ENCODE data around the gene ZNF30. TPM values are rescaled to one million over a fixed set of nuclear protein-coding genes. Genes with fewer than 3 reads are reported as not detected.
"Not testable (repeated sequence)": the region's sequence is repeated elsewhere in the genome, so short reads cannot be mapped to it uniquely, and the experiment has no call there.

Gene ZNF30
- total RNA-seq, result 12.0 TPM

GRCh38 chr19:34926685-34927375 is at the start of gene ZNF30:
TSS of gene ZNF30 (plus strand) at chr19:34926903. CDS start at chr19:34929948, 3,045 bp downstream.
- H3K4me3 ChIP-seq (ENCODE audit: low read length in 3 of 3), result peak within 1 kb of the TSS; percentile 73 to 95 (median 90)
- H3K4me1 ChIP-seq (ENCODE audit: control insufficient read depth in 3 of 3, insufficient read depth in 3 of 3, low read length in 3 of 3), result peaks cover 5 to 9% (median 6%) of the 10 kb centered on the region in 3 donors

GRCh38 chr19:34879563-34879962 is 47.1 kb upstream of the ZNF30 start:
- H3K36me3 ChIP-seq (ENCODE audit: control insufficient read depth in 3 of 3, insufficient read depth in 3 of 3, low read length in 3 of 3), result no peaks in the 10 kb centered on the region
- H3K9me3 ChIP-seq (ENCODE audit: control insufficient read depth in 3 of 3, low read length in 3 of 3), result no peaks in the 10 kb centered on the region
- no peak overlapping the region for H3K4me3 ChIP-seq (ENCODE audit: low read length in 3 of 3)
- no peaks in the 10 kb centered on the region for H3K4me1 ChIP-seq (ENCODE audit: control insufficient read depth in 3 of 3, insufficient read depth in 3 of 3, low read length in 3 of 3)
- no peak overlapping the region for H3K9ac ChIP-seq (ENCODE audit: low read depth in 1 of 3, low read length in 3 of 3)
- no peaks in the 10 kb centered on the region for H3K27me3 ChIP-seq (ENCODE audit: control insufficient read depth in 3 of 3, insufficient read depth in 3 of 3, low read length in 3 of 3)
- no peak overlapping the region for H3K27ac ChIP-seq (ENCODE audit: low read depth, low read length)

More at GRCh38 chr19:34926685-34927375, at the start of gene ZNF30:
- Histone ChIP-seq H3K27ac (ENCODE audit: low read depth, low read length) (peak within 1 kb of the TSS; percentile 43), H3K27me3 (ENCODE audit: control insufficient read depth in 3 of 3, insufficient read depth in 3 of 3, low read length in 3 of 3) (no peaks in the 10 kb centered on the region), H3K36me3 (ENCODE audit: control insufficient read depth in 3 of 3, insufficient read depth in 3 of 3, low read length in 3 of 3) (peaks cover 10 to 17% (median 12%) of the 10 kb centered on the region in 3 donors), H3K9me3 (ENCODE audit: control insufficient read depth in 3 of 3, low read length in 3 of 3) (no peaks in the 10 kb centered on the region), H3K9ac (ENCODE audit: low read depth in 1 of 3, low read length in 3 of 3) (peak within 1 kb of the TSS; percentile 60 to 88 (median 87))

GRCh38 chr19:34880034-34880433 is 46.7 kb upstream of the ZNF30 start:
- Histone ChIP-seq H3K4me3 (ENCODE audit: low read length in 3 of 3) (no peak overlapping the region), H3K27ac (ENCODE audit: low read depth, low read length) (no peak overlapping the region), H3K27me3 (ENCODE audit: control insufficient read depth in 3 of 3, insufficient read depth in 3 of 3, low read length in 3 of 3) (no peaks in the 10 kb centered on the region), H3K9ac (ENCODE audit: low read depth in 1 of 3, low read length in 3 of 3) (no peak overlapping the region), H3K4me1 (ENCODE audit: control insufficient read depth in 3 of 3, insufficient read depth in 3 of 3, low read length in 3 of 3) (no peaks in the 10 kb centered on the region), H3K9me3 (ENCODE audit: control insufficient read depth in 3 of 3, low read length in 3 of 3) (no peaks in the 10 kb centered on the region), H3K36me3 (ENCODE audit: control insufficient read depth in 3 of 3, insufficient read depth in 3 of 3, low read length in 3 of 3) (no peaks in the 10 kb centered on the region)

- Histone ChIP-seq H3K4me1 (ENCODE audit: control insufficient read depth in 3 of 3, insufficient read depth in 3 of 3, low read length in 3 of 3) (no peaks in the 10 kb centered on the region), H3K27me3 (ENCODE audit: control insufficient read depth in 3 of 3, insufficient read depth in 3 of 3, low read length in 3 of 3) (no peaks in the 10 kb centered on the region), H3K27ac (ENCODE audit: low read depth, low read length) (no peak overlapping the region), H3K9ac (ENCODE audit: low read depth in 1 of 3, low read length in 3 of 3) (no peak overlapping the region), H3K4me3 (ENCODE audit: low read length in 3 of 3) (no peak overlapping the region), H3K36me3 (ENCODE audit: control insufficient read depth in 3 of 3, insufficient read depth in 3 of 3, low read length in 3 of 3) (no peaks in the 10 kb centered on the region), H3K9me3 (ENCODE audit: control insufficient read depth in 3 of 3, low read length in 3 of 3) (no peaks in the 10 kb centered on the region)
These were observed 44.7 kb upstream of the ZNF30 start for GRCh38 chr19:34881982-34882381.

- no peak overlapping the region for H3K9ac ChIP-seq (ENCODE audit: low read depth in 1 of 3, low read length in 3 of 3)
- H3K36me3 ChIP-seq (ENCODE audit: control insufficient read depth in 3 of 3, insufficient read depth in 3 of 3, low read length in 3 of 3), result no peaks in the 10 kb centered on the region
- no peak overlapping the region for H3K27ac ChIP-seq (ENCODE audit: low read depth, low read length)
- H3K9me3 ChIP-seq (ENCODE audit: control insufficient read depth in 3 of 3, low read length in 3 of 3), result peaks cover 0 to 3% (median 2%) of the 10 kb centered on the region in 3 donors
- no peaks in the 10 kb centered on the region for H3K4me1 ChIP-seq (ENCODE audit: control insufficient read depth in 3 of 3, insufficient read depth in 3 of 3, low read length in 3 of 3)
- H3K4me3 ChIP-seq (ENCODE audit: low read length in 3 of 3), result no peak overlapping the region
- H3K27me3 ChIP-seq (ENCODE audit: control insufficient read depth in 3 of 3, insufficient read depth in 3 of 3, low read length in 3 of 3), result peaks cover 0 to 4% (median 0%) of the 10 kb centered on the region in 3 donors
These were observed 38.6 kb upstream of the ZNF30 start for GRCh38 chr19:34888091-34888490.

GRCh38 chr19:34900245-34900644 is 26.5 kb upstream of the ZNF30 start:
- H3K4me3 ChIP-seq (ENCODE audit: low read length in 3 of 3), result no peak overlapping the region
- H3K9me3 ChIP-seq (ENCODE audit: control insufficient read depth in 3 of 3, low read length in 3 of 3), result peaks cover 0 to 2% (median 0%) of the 10 kb centered on the region in 3 donors
- no peaks in the 10 kb centered on the region for H3K36me3 ChIP-seq (ENCODE audit: control insufficient read depth in 3 of 3, insufficient read depth in 3 of 3, low read length in 3 of 3)
- H3K9ac ChIP-seq (ENCODE audit: low read depth in 1 of 3, low read length in 3 of 3), result no peak overlapping the region
- H3K27me3 ChIP-seq (ENCODE audit: control insufficient read depth in 3 of 3, insufficient read depth in 3 of 3, low read length in 3 of 3), result peaks cover 12 to 14% (median 14%) of the 10 kb centered on the region in 3 donors
- H3K4me1 ChIP-seq (ENCODE audit: control insufficient read depth in 3 of 3, insufficient read depth in 3 of 3, low read length in 3 of 3), result peaks cover 0 to 4% (median 0%) of the 10 kb centered on the region in 3 donors
- H3K27ac ChIP-seq (ENCODE audit: low read depth, low read length), result no peak overlapping the region

- peak overlapping the region in 1 of 3 donors; percentile 13 for H3K4me3 ChIP-seq (ENCODE audit: low read length in 3 of 3)
- H3K27ac ChIP-seq (ENCODE audit: low read depth, low read length), result no peak overlapping the region
- no peak overlapping the region for H3K9ac ChIP-seq (ENCODE audit: low read depth in 1 of 3, low read length in 3 of 3)
- H3K27me3 ChIP-seq (ENCODE audit: control insufficient read depth in 3 of 3, insufficient read depth in 3 of 3, low read length in 3 of 3), result peaks cover 29 to 41% (median 35%) of the 10 kb centered on the region in 3 donors
- peaks cover 0 to 4% (median 0%) of the 10 kb centered on the region in 3 donors for H3K4me1 ChIP-seq (ENCODE audit: control insufficient read depth in 3 of 3, insufficient read depth in 3 of 3, low read length in 3 of 3)
- H3K36me3 ChIP-seq (ENCODE audit: control insufficient read depth in 3 of 3, insufficient read depth in 3 of 3, low read length in 3 of 3), result no peaks in the 10 kb centered on the region
- no peaks in the 10 kb centered on the region for H3K9me3 ChIP-seq (ENCODE audit: control insufficient read depth in 3 of 3, low read length in 3 of 3)
These were observed 21.8 kb upstream of the ZNF30 start for GRCh38 chr19:34904664-34905527.

- no peaks in the 10 kb centered on the region for H3K4me1 ChIP-seq (ENCODE audit: control insufficient read depth in 3 of 3, insufficient read depth in 3 of 3, low read length in 3 of 3)
These were observed 15.9 kb upstream of the ZNF30 start for GRCh38 chr19:34910770-34911169.

GRCh38 chr19:34917144-34917543 is 9.6 kb upstream of the ZNF30 start:
- not testable (repeated sequence) for H3K9ac ChIP-seq (ENCODE audit: low read depth in 1 of 3, low read length in 3 of 3); H3K4me1 ChIP-seq (ENCODE audit: control insufficient read depth in 3 of 3, insufficient read depth in 3 of 3, low read length in 3 of 3); H3K36me3 ChIP-seq (ENCODE audit: control insufficient read depth in 3 of 3, insufficient read depth in 3 of 3, low read length in 3 of 3); H3K27me3 ChIP-seq (ENCODE audit: control insufficient read depth in 3 of 3, insufficient read depth in 3 of 3, low read length in 3 of 3); H3K4me3 ChIP-seq (ENCODE audit: low read length in 3 of 3); H3K27ac ChIP-seq (ENCODE audit: low read depth, low read length); H3K9me3 ChIP-seq (ENCODE audit: control insufficient read depth in 3 of 3, low read length in 3 of 3)

More at GRCh38 chr19:34910770-34911169, 15.9 kb upstream of the ZNF30 start:
- H3K27ac ChIP-seq (ENCODE audit: low read depth, low read length), result no peak overlapping the region
- no peaks in the 10 kb centered on the region for H3K36me3 ChIP-seq (ENCODE audit: control insufficient read depth in 3 of 3, insufficient read depth in 3 of 3, low read length in 3 of 3)
- H3K4me3 ChIP-seq (ENCODE audit: low read length in 3 of 3), result no peak overlapping the region
- peaks cover 0 to 4% (median 4%) of the 10 kb centered on the region in 3 donors for H3K9me3 ChIP-seq (ENCODE audit: control insufficient read depth in 3 of 3, low read length in 3 of 3)
- H3K9ac ChIP-seq (ENCODE audit: low read depth in 1 of 3, low read length in 3 of 3), result no peak overlapping the region
- peaks cover 9 to 22% (median 17%) of the 10 kb centered on the region in 3 donors for H3K27me3 ChIP-seq (ENCODE audit: control insufficient read depth in 3 of 3, insufficient read depth in 3 of 3, low read length in 3 of 3)

- Histone ChIP-seq H3K4me1 (ENCODE audit: control insufficient read depth in 3 of 3, insufficient read depth in 3 of 3, low read length in 3 of 3) (no peaks in the 10 kb centered on the region), H3K36me3 (ENCODE audit: control insufficient read depth in 3 of 3, insufficient read depth in 3 of 3, low read length in 3 of 3) (no peaks in the 10 kb centered on the region), H3K27ac (ENCODE audit: low read depth, low read length) (no peak overlapping the region), H3K4me3 (ENCODE audit: low read length in 3 of 3) (no peak overlapping the region), H3K9me3 (ENCODE audit: control insufficient read depth in 3 of 3, low read length in 3 of 3) (peaks cover 0 to 6% (median 4%) of the 10 kb centered on the region in 3 donors), H3K27me3 (ENCODE audit: control insufficient read depth in 3 of 3, insufficient read depth in 3 of 3, low read length in 3 of 3) (no peaks in the 10 kb centered on the region), H3K9ac (ENCODE audit: low read depth in 1 of 3, low read length in 3 of 3) (no peak overlapping the region)
These were observed 8.5 kb upstream of the ZNF30 start for GRCh38 chr19:34918190-34918589.
